Measurements from ENCODE around the gene OR1K1. TPM values are rescaled to one million over a fixed set of nuclear protein-coding genes. Genes with fewer than 3 reads are reported as not detected.
"Not testable (repeated sequence)": the region's sequence is repeated elsewhere in the genome, so short reads cannot be mapped to it uniquely, and the experiment has no call there.

The OR1K1 gene
- not detected for polyA plus RNA-seq (2013, experiment 1 of 2; ENCODE audit: insufficient read length)
- polyA plus RNA-seq (2013, experiment 2 of 2; ENCODE audit: insufficient read length) = not detected

GRCh38 chr9:122800066-122801060, at the start of gene OR1K1:
Gene OR1K1, plus strand, starts transcription at chr9:122800123. Its CDS starts 0 bp downstream, at chr9:122800123.
- no peak for DNase-seq

GRCh38 chr9:122754825-122755224, 45.1 kb upstream of the OR1K1 start:
- no peak for DNase-seq

- no peak for DNase-seq
Observed at GRCh38 chr9:122767817-122768216, 32.1 kb upstream of the OR1K1 start.

- DNase-seq = no peak
Observed at GRCh38 chr9:122777052-122777451, 22.9 kb upstream of the OR1K1 start.

GRCh38 chr9:122777935-122778627, 21.8 kb upstream of the OR1K1 start:
- peak; percentile 69 for DNase-seq

- DNase-seq = no peak
Observed at GRCh38 chr9:122779181-122779580, 20.7 kb upstream of the OR1K1 start.

GRCh38 chr9:122780026-122780425, 19.9 kb upstream of the OR1K1 start:
- no peak for DNase-seq

GRCh38 chr9:122781671-122782070, 18.3 kb upstream of the OR1K1 start:
- no peak for DNase-seq

GRCh38 chr9:122785269-122785668, 14.7 kb upstream of the OR1K1 start:
- no peak for DNase-seq

GRCh38 chr9:122786338-122786737, 13.6 kb upstream of the OR1K1 start:
- no peak for DNase-seq

- DNase-seq = no peak
Observed at GRCh38 chr9:122788831-122789230, 11.1 kb upstream of the OR1K1 start, which contains the start of gene OR5C1. Gene OR5C1, plus strand, starts transcription at chr9:122788933. Its CDS starts 0 bp downstream, at chr9:122788933.

- DNase-seq = no peak
Observed at GRCh38 chr9:122789256-122790046, 10.5 kb upstream of the OR1K1 start.

GRCh38 chr9:122791872-122792669, 7.9 kb upstream of the OR1K1 start:
- DNase-seq = no peak

- no peak for DNase-seq
Observed at GRCh38 chr9:122797316-122798063, 2.4 kb upstream of the OR1K1 start.

GRCh38 chr9:122806661-122807060, 6.7 kb downstream of the OR1K1 start:
- DNase-seq = no peak

- no peak for DNase-seq
Observed at GRCh38 chr9:122807271-122807900, 7.5 kb downstream of the OR1K1 start.

- DNase-seq = no peak
Observed at GRCh38 chr9:122808141-122808540, 8.2 kb downstream of the OR1K1 start.

GRCh38 chr9:122809261-122809660, 9.3 kb downstream of the OR1K1 start:
- DNase-seq = not testable (repeated sequence)

GRCh38 chr9:122810306-122810946, 10.5 kb downstream of the OR1K1 start:
- peak; percentile 69 for DNase-seq

GRCh38 chr9:122812736-122813135, 12.8 kb downstream of the OR1K1 start:
- no peak for DNase-seq
